A673 (cell line): ENCODE measurements around the gene B3GLCT. TPM values are rescaled to one million over a fixed set of nuclear protein-coding genes. Genes with fewer than 3 reads are reported as not detected.
A peak's percentile ranks its signal among the peaks of the same experiment; 100 is the strongest.

Experiments used
- BruUV-seq: library from RNA; stranded (reverse); fragments of 400-500 nt; replicated peaks from 2 replicates; lab custom pipeline; 2021; lab: Mats Ljungman, UMichigan
- CTCF ChIA-PET: fragments of 300-600 bp; sonication (Branson Sonifier 250); formaldehyde crosslinking; loops from one replicate; lab custom pipeline; 2022; ENCODE audit warnings: antibody characterized with exemption; lab: Charles Lee
- POLR2A ChIA-PET: fragments of 300-600 bp; sonication (Branson Sonifier 250); formaldehyde crosslinking; loops from one replicate; lab custom pipeline; 2022; ENCODE audit warnings: antibody characterized with exemption; ENCODE audit not compliant: low non-redundant PET; lab: Charles Lee
- DNase-seq: peaks from one replicate; pipeline ENCODE4 v3.0.0-alpha.2; 2015; ENCODE audit warnings: low spot score
- H3K27ac ChIP-seq: fragments of 200-600 bp; sonication (generic); 2 replicates; pipeline ENCODE4 v1.5.1; 2016; ENCODE audit warnings: mixed run types, low read depth, mild to moderate bottlenecking, mixed read lengths, antibody characterized with exemption, low read length; ENCODE audit not compliant: poor library complexity, severe bottlenecking
- H3K27me3 ChIP-seq: fragments of 200-600 bp; sonication (generic); replicated peaks from 2 replicates; pipeline ENCODE4 v1.6.1; 2017; ENCODE audit warnings: mixed run types, low read depth, mild to moderate bottlenecking, mixed read lengths, antibody characterized with exemption, low read length; ENCODE audit not compliant: insufficient read depth, poor library complexity
- H3K36me3 ChIP-seq: fragments of 200-600 bp; sonication (generic); 2 replicates; pipeline ENCODE4 v1.6.1; 2016; ENCODE audit warnings: mixed run types, mild to moderate bottlenecking, mixed read lengths, antibody characterized with exemption, low read length; ENCODE audit not compliant: insufficient read depth, poor library complexity, severe bottlenecking
- H3K4me1 ChIP-seq: fragments of 200-600 bp; sonication (generic); 2 replicates; pipeline ENCODE4 v1.6.1; 2017; ENCODE audit warnings: mixed run types, mild to moderate bottlenecking, mixed read lengths, antibody characterized with exemption, low read length; ENCODE audit not compliant: insufficient read depth, poor library complexity, severe bottlenecking
- H3K4me3 ChIP-seq: fragments of 200-600 bp; sonication (generic); 2 replicates; pipeline ENCODE4 v1.5.1; 2016; ENCODE audit warnings: low read depth, mixed run types, mild to moderate bottlenecking, mixed read lengths, low read length; ENCODE audit not compliant: poor library complexity, severe bottlenecking
- H3K9me3 ChIP-seq: fragments of 200-600 bp; sonication (generic); 2 replicates; pipeline ENCODE4 v1.6.1; 2016; ENCODE audit warnings: mixed run types, low read depth, mild to moderate bottlenecking, mixed read lengths, antibody characterized with exemption, low read length; ENCODE audit not compliant: poor library complexity, severe bottlenecking
- CTCF ChIP-seq: fragments of 300-800, 200-600 bp; sonication (generic); conservative IDR thresholded peaks from 2 replicates; pipeline ENCODE4 v1.5.1; 2017; ENCODE audit warnings: low read depth, mild to moderate bottlenecking, antibody characterized with exemption, low read length, moderate library complexity, mixed read lengths
- EZH2 ChIP-seq: fragments of 200-600 bp; sonication (generic); IDR thresholded peaks from 2 replicates; pipeline ENCODE4 v1.6.1; 2017; ENCODE audit warnings: borderline replicate concordance, low read depth, mild to moderate bottlenecking, mixed read lengths, antibody characterized with exemption, low read length; ENCODE audit not compliant: poor library complexity, severe bottlenecking
- intact Hi-C: fragments of 100-400 bp; cut with micrococcal nuclease; formaldehyde crosslinking; loops from one replicate; pipeline ENCODE4 v1.10.0; 2022; ENCODE audit not compliant: unreplicated experiment
- total RNA-seq: library from RNA; stranded (reverse); gene quantifications from 2 replicates; pipeline ENCODE4 v1.2.3, GENCODE V29; 2021

B3GLCT gene
- total RNA-seq, 1 experiment from 2014 or later, result 8.5 TPM

GRCh38 chr13:31161557-31162150 lies 38.1 kb upstream of the B3GLCT start, which contains the start of gene HSPH1:
HSPH1 (minus strand) TSS chr13:31161904; CDS start chr13:31161582, 322 bp downstream.
- intact Hi-C loops, result no loop called here
- Histone ChIP-seq H3K27ac (peak within 1 kb of the TSS; percentile 91), H3K27me3 (no peaks in the 10 kb centered on the region), H3K9me3 (no peaks in the 10 kb centered on the region), H3K36me3 (peaks cover 15% of the 10 kb centered on the region), H3K4me1 (peaks cover 7% of the 10 kb centered on the region), H3K4me3 (peak within 1 kb of the TSS; percentile 90)
- POLR2A ChIA-PET, result no interaction called here
- TF ChIP-seq CTCF (peak; percentile 39; the same call in 1 of the 2 replicates), EZH2 (no peak)
- CTCF ChIA-PET, result no interaction called here
- peak; percentile 98 for DNase-seq
- no TSS peak for BruUV-seq

DNA sequence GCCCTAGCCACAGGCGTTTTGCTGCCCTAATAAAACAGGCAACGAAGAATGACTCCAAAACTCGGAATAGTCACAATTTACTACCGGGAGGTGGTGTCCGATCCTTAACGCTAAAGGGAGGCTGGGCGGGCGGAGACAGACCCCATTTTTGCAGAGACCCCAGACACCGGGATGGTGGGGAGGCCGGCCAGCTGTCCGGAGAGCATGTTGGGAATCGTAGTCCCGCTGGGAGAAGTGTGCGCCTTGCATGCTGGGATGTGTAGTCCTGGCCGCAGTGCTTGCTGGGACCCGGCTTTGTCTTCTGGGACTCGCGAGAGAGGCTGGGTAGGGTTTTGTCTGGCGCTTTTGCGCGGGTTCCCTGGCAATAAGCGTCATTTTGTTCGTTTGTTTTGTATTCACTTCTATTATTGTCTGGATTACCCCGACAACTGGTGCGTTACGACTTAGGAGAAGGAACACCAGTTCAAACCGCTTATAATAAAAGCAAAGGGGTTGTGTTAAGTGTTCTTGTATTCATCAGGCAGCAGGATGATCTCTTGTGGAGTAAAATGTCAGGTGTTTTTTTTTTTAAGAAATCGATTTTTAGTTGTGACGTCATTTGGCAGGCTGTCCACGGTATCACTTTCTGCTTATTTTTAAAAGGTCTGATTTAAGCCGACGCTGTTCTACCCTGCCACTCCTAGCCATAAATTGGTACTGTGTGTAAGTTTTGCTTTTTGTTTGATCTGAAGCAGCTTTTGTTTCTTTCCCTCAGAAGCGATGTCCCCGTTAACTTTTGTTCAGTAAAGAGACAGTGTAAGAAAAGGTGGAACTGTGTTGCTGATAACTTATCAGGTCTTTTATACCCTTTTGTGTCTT lies 37.4 kb upstream of the B3GLCT start:
- intact Hi-C loops, result no loop called here
- DNase-seq, result peak; percentile 99
- TF ChIP-seq EZH2 (no peak), CTCF (no peak)
- Histone ChIP-seq H3K36me3 (peaks cover 7% of the 10 kb centered on the region), H3K9me3 (no peaks in the 10 kb centered on the region), H3K27ac (peak overlapping the region; percentile 91), H3K27me3 (no peaks in the 10 kb centered on the region), H3K4me3 (peak overlapping the region; percentile 90), H3K4me1 (peaks cover 7% of the 10 kb centered on the region)
- TSS peak; percentile 98 for BruUV-seq
- POLR2A ChIA-PET, result no interaction called here
- CTCF ChIA-PET, result no interaction called here

- peaks cover 4% of the 10 kb centered on the region for H3K4me1 ChIP-seq
- H3K9me3 ChIP-seq, result no peaks in the 10 kb centered on the region
- no TSS peak for BruUV-seq
- intact Hi-C loops, result no loop called here
- no peak for DNase-seq
- CTCF ChIA-PET, result no interaction called here
- H3K27me3 ChIP-seq, result no peaks in the 10 kb centered on the region
- POLR2A ChIA-PET, result no interaction called here
- TF ChIP-seq EZH2 (no peak), CTCF (no peak)
- H3K27ac ChIP-seq, result no peak overlapping the region
- no peaks in the 10 kb centered on the region for H3K36me3 ChIP-seq
- H3K4me3 ChIP-seq, result no peak overlapping the region
Observed at GRCh38 chr13:31166591-31166990, 33.2 kb upstream of the B3GLCT start.
